Measurements from ENCODE around the gene MAD1L1.

DNA sequence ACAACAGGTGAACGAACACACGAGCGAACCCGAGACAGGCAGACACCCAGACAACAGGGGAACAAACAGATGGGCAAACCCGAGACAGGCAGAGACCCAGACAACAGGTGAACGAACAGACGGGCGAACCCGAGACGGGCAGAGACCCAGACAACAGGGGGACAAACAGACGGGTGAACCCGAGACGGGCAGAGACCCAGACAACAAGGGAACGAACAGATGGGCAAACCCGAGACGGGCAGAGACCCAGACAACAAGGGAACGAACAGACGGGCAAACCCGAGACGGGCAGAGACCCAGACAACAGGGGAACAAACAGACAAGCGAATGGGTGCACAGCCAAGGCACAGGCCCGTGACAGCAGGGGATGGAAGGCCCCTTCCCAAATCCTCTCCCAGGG is 298.0 kb downstream of the MAD1L1 start:
- TF ChIP-seq CTCF (conservative IDR thresholded peaks at IDR 0.05 in 1 of 2, IDR thresholded peaks at IDR 0.05 in 1 of 2; ENCODE audit: low read depth in 1 of 2, low read length in 2 of 2) (no peak), EZH2 (IDR thresholded peaks at IDR 0.05; ENCODE audit: low read length, missing control alignments) (no peak)

Measured in fibroblast of lung (primary cell).